GM12891 (cell line): ENCODE results near the gene LIPT2. TPM values are rescaled to one million over a fixed set of nuclear protein-coding genes. Genes with fewer than 3 reads are reported as not detected.
"Not testable (repeated sequence)": the region's sequence is repeated elsewhere in the genome, so short reads cannot be mapped to it uniquely, and the experiment has no call there.

ENCODE experiments used
- DNase-seq: peaks from one replicate; pipeline ENCODE4 v3.0.0; 2011; ENCODE audit warnings: low spot score; ENCODE audit not compliant: insufficient read length
- FAIRE-seq: peaks from 2 replicates; lab custom pipeline; 2011; peaks lifted over from hg19 to GRCh38; lab: Jason Lieb, UNC
- PAX5 ChIP-seq: IDR thresholded peaks from 2 replicates; pipeline ENCODE4 v1.6.1; 2011; ENCODE audit warnings: low read length, moderate library complexity, mild to moderate bottlenecking; ENCODE audit not compliant: insufficient read depth, severe bottlenecking
- POLR2A ChIP-seq: IDR thresholded peaks from 2 replicates; pipeline ENCODE4 v1.6.1; 2011; ENCODE audit warnings: low read depth, low read length, control low read depth
- POLR2AphosphoS5 ChIP-seq: IDR thresholded peaks from 2 replicates; pipeline ENCODE4 v1.6.1; 2011; ENCODE audit warnings: low read depth, low read length, control low read depth
- POU2F2 ChIP-seq: IDR thresholded peaks from 2 replicates; pipeline ENCODE4 v1.6.1; 2011; ENCODE audit warnings: low read depth, mild to moderate bottlenecking, control low read depth, low read length, moderate library complexity
- SPI1 ChIP-seq: IDR thresholded peaks from 2 replicates; pipeline ENCODE4 v1.6.1; 2011; ENCODE audit warnings: low read depth, low read length, control low read depth
- TAF1 ChIP-seq: IDR thresholded peaks from 2 replicates; pipeline ENCODE4 v1.6.1; 2011; ENCODE audit warnings: low read depth, low read length, control low read depth
- polyA plus RNA-seq: library from polyadenylated mRNA; unstranded; fragments of >200 nt; gene quantifications from one replicate; pipeline ENCODE4 v1.2.1, GENCODE V29; 2012; ENCODE audit warnings: low read depth, missing spikeins, inconsistent platforms; ENCODE audit not compliant: missing spikeins

Gene LIPT2
- 2.2 TPM for polyA plus RNA-seq

DNA sequence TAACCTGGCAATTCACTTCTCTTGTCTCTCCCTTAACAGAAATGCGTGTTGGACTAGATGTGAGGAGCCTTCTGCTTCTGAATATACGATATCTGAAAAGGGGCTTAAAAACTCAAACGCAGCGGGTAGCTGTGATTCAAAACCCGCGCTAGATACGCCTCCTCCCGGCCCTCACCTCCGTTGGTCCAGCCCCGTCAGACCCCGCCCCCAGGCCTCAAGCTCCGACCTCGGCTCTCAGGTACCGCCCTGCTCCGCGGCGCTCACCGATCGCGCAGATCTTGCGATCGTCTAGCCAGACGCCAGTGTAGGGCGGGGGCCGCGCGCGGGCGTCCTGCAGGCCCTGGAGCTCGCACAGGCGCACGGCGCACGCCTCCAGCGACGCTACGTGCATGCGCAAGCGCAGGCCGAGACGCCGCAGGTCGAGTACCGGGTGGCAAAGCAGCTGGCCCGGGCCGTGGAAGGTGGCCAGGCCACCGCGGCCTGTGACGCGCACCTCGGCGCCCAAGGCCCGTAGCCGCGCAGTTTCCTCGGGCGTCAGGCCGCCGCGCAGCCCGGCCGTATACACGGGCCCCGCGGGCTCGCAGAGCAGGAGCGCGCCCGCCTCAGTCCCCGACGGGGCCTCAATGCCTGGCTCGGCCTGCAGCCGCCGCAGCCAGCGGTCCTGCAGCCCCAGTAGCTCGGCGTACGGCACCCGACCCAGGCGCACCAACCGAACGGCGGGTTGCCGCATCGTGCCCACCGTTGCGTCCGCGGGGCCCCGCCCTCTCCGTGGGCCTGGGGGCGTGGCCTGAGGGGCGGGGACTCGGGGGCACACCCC lies at the start of gene LIPT2:
Gene LIPT2 (minus strand): TSS at position 751 of the 817 bp plus-strand sequence. CDS start 21 bp downstream, at position 730.
- peak; percentile 83 for DNase-seq
- peak; percentile 98 for FAIRE-seq
- TF ChIP-seq TAF1 (no peak; the same call in 1 of the 2 replicates), POLR2A (peak; percentile 83), PAX5 (peak; percentile 4), POLR2AphosphoS5 (peak; percentile 88), SPI1 (no peak), POU2F2 (peak; percentile 21; the same call in 1 of the 2 replicates)

GRCh38 chr11:74541466-74541865 lies 47.9 kb upstream of the LIPT2 start:
- no peak for DNase-seq
- no peak for FAIRE-seq
- TF ChIP-seq SPI1 (no peak), TAF1 (no peak), PAX5 (no peak), POLR2A (no peak), POU2F2 (no peak)

GRCh38 chr11:74540270-74540669 lies 46.7 kb upstream of the LIPT2 start:
- TF ChIP-seq PAX5 (no peak), POLR2A (no peak), POU2F2 (no peak), POLR2AphosphoS5 (no peak), TAF1 (no peak), SPI1 (no peak)
- FAIRE-seq (no peak), DNase-seq (no peak)

- DNase-seq (no peak), FAIRE-seq (no peak)
- TF ChIP-seq TAF1 (no peak), POLR2A (no peak), PAX5 (no peak), SPI1 (no peak), POU2F2 (no peak), POLR2AphosphoS5 (no peak)
Observed at GRCh38 chr11:74538680-74539079, 45.2 kb upstream of the LIPT2 start.

DNA sequence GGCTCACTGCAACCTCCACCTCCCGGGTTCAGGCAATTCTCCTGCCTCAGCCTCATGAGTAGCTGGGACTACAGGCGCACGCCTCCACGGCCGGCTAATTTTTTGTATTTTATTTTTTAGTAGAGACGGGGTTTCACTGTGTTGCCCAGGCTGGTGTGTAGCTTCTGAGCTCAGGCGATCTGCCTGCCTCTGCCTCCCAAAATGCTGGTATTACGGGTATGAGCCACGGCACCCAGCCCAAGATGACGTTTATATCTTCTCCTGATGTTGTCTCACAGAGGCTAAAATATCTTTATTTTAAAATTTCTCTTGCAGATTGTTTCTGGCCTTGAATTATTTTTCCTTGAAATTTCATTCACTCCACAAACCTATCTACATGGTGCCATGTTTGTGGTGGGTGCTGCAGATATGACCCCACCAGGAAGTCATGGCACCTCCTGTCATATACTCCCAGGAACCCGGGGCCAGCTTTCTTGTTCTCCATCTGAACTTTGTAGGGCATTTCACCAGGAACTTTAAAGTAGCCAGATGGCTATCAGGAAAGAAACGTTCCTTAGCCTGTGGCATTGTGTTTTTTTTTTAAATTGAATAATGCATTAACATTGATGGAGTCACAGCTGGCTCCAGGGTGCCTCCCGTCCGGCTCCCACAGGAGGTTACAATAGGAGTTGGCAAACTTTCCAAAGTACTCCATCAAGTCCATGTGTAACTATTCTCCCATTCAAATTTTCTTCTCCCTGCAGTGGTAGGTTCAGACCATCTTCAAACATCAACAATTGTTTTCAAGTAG lies 42.0 kb upstream of the LIPT2 start:
- DNase-seq (no peak), FAIRE-seq (no peak)
- no peak for TF ChIP-seq POU2F2
- TF ChIP-seq POLR2AphosphoS5 = no peak
- TF ChIP-seq POLR2A = no peak
- TF ChIP-seq PAX5 = no peak
- no peak for TF ChIP-seq SPI1
- no peak for TF ChIP-seq TAF1

DNA sequence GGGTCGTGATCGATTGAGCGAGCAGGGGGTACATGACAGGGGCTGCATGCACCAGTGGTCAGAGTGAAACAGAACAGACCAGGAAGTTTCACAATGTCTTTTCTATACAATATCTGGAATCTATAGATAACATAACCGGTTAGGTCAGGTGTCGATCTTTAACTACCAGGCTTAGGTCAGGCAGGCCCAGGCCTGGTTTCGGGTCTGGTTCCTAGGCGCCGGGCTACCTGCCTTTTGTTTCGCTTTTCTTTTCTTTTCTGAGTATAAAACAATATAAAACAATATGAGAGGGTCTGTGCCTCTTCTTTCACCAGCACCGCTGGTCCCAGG lies 41.4 kb upstream of the LIPT2 start:
- FAIRE-seq, DNase-seq: not testable (repeated sequence)

DNA sequence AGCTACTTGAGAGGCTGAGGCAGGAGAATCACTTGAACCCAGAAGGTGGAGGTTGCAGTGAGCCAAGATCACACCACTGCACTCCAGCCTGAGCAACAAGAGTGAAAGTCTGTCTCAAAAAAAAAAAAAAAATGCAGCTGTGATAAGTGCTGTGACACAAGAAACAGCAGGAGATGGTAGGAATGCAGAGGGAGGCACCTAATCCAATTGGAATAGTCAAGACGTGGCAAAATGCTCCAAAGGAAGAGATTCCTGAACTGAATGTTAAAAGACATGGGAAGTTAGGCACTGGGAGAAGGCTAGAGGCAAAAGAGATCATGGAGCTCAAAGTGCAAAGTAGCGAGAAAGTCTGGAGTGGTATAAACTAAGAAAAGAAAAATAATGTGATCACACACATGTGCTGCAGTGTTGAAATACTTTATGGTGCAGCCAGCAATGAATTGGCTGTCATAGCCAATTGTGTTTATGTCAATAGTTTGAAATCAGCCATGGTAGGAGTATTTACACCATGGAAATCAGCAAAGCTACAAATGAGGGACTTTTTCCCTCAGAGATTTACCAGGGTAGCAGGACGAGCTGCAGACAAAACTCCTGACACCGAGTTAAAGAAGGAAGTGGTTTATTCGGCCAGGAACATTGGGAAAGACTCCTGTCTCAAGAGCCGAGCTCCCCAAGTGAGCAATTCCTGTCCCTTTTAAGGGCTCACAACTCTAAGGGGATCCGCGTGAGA lies 40.9 kb upstream of the LIPT2 start:
- FAIRE-seq = no peak
- no peak for DNase-seq
- no peak for TF ChIP-seq POU2F2
- no peak for TF ChIP-seq POLR2A
- TF ChIP-seq SPI1 = no peak
- TF ChIP-seq PAX5 = no peak
- no peak for TF ChIP-seq POLR2AphosphoS5
- no peak for TF ChIP-seq TAF1

DNA sequence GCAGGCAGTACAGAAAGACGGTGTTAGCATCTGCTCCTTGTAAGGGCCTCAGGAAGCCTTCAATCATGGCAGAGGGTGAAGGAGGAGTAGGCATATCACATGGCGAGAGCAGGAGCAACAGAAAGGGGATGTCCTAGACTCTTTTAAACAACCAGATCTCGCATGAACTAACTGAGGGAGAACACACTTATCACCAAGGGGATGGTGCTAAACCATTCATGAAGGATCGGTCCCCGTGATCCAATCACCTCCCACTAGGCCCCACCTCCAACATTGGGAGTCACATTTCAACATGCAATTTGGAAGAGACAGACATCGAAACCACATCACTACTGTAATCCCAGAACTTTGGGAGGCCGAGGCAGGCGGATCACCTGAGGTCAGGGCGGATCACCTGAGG lies 39.9 kb upstream of the LIPT2 start:
- FAIRE-seq (no peak), DNase-seq (no peak)
- TF ChIP-seq PAX5 (no peak), TAF1 (no peak), POLR2A (no peak), SPI1 (no peak), POLR2AphosphoS5 (no peak), POU2F2 (no peak)
